ENCODE measurements around the gene SMPD4.
"Not testable (repeated sequence)": the region's sequence is repeated elsewhere in the genome, so short reads cannot be mapped to it uniquely, and the experiment has no call there.

SMPD4 gene, protein sequence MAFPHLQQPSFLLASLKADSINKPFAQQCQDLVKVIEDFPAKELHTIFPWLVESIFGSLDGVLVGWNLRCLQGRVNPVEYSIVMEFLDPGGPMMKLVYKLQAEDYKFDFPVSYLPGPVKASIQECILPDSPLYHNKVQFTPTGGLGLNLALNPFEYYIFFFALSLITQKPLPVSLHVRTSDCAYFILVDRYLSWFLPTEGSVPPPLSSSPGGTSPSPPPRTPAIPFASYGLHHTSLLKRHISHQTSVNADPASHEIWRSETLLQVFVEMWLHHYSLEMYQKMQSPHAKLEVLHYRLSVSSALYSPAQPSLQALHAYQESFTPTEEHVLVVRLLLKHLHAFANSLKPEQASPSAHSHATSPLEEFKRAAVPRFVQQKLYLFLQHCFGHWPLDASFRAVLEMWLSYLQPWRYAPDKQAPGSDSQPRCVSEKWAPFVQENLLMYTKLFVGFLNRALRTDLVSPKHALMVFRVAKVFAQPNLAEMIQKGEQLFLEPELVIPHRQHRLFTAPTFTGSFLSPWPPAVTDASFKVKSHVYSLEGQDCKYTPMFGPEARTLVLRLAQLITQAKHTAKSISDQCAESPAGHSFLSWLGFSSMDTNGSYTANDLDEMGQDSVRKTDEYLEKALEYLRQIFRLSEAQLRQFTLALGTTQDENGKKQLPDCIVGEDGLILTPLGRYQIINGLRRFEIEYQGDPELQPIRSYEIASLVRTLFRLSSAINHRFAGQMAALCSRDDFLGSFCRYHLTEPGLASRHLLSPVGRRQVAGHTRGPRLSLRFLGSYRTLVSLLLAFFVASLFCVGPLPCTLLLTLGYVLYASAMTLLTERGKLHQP

DNA sequence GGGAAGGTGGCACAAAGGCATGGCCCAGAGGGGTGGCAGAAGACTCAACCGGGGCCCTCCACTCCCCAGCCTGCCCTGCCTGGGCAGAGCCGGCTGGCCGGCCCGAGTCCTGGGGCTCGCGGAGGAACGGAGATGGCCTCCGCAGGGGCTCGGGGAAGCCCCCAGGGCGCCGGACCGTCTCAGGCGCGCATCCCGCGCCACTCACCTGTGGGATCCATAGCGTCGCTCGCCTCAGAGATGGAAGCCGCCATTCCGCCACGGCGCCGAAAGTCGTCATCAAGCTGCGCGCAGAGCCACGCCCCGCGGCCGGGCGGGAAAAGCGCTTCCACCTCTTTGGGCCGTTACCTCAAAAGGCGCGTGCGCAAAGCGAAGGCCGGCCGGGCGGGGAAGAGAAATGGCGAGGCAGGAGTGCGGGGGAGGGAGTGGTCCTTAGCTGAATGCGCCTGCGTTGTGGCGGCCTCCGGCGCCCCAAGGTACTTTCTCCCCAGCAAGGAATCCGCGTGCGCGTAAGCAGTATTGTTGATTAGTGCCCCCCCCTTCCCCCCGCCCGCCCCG is at the start of gene SMPD4:
Gene SMPD4, minus strand, starts transcription at position 278 of the 555 bp plus-strand sequence. CDS start 5,010 bp downstream, outside the sequence.
- DNase-seq: peak; percentile 93

DNA sequence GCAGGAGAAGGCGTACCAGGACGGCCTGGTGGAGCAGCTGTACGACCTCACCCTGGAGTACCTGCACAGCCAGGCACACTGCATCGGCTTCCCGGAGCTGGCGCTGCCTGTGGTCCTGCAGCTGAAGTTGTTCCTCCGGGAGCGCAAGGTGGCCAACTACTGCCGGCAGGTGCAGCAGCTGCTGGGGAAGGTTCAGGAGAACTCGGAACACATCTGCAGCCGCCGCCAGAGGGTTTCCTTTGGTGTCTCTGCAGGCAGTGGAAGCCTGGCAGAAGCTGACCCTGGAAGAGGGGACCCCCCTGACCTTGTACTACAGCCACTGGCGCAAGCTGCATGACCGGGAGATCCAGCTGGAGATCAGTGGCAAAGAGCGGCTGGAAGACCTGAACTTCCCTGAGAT is 49.5 kb upstream of the SMPD4 start:
- not testable (repeated sequence) for DNase-seq

DNA sequence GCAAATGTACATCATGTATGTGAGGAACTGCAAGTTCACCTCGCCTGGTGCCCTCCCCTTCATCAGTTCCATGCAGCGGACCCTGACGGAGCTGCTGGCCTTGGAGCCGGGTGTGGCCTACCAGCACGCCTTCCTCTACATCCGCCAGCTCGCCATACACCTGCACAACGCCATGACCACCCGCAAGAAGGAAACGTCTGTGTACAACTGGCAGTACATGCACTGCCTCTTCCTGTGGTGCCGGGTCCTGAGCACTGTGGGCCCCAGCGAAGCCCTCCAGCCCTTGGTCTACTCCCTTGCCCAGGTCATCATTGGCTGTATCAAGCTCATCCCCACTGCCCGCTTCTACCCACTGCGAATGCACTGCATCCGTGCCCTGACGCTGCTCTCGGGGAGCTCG is 49.0 kb upstream of the SMPD4 start:
- DNase-seq: not testable (repeated sequence)

DNA sequence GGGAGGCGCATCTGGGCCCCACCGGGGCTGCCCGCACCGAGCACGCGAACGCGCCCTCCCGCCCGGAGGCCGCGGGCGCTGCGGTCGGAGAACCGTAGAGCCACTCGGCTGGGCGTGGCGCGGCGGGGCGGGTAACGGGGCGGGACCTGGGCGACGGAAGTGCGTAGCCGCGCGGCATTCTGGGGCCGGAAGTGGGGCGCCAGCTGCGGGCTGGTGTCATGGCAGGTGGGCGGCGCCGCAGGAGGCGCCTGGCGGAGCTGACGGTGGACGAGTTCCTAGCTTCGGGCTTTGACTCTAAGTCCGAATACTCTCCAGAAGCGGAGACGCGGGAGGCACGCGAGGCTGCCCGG is 47.7 kb upstream of the SMPD4 start:
- not testable (repeated sequence) for DNase-seq

DNA sequence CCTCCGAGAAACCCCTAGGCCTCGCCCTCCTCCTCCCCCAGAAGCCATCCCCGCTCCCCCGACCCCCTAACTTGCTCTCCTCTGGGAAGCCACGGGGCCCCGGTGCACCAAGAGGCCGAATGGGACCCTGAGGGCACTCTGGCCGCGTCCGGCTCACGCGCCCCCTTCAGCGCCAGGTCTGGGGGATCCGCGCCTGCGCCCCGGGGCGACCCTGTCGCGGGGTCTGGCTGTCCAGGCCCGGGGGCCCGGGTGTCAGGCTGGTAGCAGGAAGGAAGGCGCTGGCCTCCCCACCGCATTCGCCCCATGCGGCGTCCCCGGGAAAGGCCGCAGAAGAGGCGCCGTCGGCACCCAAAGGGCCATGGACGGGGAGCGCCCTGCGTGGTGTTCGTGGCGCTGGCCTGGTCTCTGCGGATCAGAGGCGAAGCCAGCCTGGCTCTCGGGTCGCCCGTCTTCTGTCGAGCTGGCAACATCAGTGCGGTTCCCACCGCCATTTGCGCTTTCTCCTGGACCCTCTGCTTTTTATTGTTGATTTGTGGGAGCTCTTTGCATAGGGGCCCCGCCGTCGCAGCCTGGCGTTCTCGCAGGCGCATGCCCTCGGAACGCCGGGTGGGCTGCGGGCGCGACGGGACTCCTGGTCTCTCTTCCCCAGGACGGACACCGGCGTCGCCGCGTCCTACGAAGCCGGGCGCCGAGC is 47.2 kb upstream of the SMPD4 start:
- not testable (repeated sequence) for DNase-seq

DNA sequence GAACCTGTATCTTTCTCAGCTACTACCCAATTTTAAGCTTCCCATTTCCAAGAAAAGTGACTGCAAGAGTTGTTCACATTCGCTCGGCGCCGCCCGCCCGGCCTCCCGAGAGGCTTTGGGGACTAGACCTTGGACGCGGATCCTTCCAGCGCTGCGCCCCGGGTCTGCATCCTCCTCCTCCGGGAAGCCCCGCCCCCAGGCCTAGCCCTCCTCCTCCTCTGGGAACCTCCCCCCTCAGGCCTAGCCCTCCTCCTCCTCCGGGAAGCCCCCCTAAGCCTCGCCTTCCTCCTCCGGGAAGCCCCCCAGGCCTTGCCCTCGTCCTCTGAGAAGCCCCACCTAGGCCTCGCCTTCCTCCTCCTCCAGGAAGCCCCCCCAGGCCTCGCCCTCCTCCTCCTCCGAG is 46.6 kb upstream of the SMPD4 start:
- not testable (repeated sequence) for DNase-seq

DNA sequence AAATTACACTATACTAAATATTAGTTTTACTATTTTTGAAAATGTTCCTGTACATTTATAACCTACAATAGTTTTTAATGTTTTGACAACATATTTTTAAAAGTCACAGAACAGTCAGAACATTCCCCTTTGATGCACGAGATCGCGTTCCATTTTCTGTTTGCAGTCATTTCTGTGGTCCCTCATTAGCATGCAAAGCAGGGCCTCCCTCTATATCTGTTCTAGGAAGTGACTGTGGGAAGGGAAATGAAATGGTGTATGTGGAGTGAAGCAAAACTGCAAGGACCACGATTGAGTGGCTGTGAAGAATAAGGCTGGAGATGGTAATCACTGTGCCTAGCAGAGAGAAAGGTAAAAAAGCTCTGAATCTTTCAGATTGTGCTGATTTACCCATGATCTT is 41.1 kb upstream of the SMPD4 start:
- DNase-seq: not testable (repeated sequence)

DNA sequence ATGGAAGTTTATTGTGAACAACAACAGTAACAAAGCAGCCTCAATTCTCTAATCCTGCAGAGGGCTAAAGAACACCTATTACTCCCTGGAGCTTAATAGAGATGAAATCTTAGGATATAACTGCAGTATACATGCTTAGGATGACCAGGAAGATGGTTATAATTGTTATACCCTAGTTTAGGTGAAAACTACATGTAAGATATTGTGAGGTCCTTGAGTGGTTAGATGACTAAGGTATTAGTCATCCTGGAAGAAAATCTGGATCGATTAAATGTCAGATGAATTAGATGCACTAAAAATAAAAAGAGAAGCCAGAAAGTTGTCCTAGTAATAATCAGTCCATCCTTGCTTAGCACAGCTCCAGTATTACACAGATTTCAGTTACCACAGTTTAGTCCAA is 39.1 kb upstream of the SMPD4 start:
- not testable (repeated sequence) for DNase-seq

DNA sequence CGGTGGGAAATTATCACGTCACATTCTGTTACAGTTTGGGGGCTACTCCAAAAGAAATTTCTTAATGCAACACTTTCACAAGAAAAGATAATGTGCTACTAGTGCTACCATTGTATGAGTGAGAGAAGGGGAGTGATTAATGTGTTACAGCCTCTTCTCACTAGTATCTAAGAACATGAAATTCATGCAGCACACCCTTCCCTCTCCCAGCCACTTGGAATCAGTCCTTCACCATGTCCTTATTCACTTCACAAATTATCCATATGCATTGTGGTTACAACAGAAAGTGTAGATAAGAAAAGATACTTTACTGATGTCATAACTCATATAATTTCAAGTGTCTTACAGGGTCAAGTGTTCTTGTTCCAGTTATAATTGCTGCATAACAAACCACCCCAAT is 37.7 kb upstream of the SMPD4 start:
- DNase-seq: not testable (repeated sequence)

DNA sequence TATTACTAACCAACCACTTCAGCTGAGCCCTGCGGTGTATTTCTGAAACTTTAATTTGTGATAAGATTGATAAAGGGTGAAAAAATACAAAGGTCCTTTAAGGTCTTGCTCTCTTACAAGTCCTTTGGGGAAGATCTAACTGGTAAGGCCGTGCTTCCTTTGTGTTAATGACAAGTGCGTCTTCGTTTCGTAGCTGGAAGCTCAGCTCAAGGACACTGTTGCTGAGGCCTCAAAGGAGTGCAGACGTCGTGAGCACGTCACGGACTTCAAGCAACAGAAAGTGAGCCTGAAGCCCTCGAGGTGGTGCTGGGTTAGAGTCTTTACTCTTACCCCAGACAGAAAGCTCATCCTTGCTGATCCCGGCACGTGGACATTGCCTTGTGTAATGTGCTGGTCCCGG is 25.6 kb upstream of the SMPD4 start:
- not testable (repeated sequence) for DNase-seq

DNA sequence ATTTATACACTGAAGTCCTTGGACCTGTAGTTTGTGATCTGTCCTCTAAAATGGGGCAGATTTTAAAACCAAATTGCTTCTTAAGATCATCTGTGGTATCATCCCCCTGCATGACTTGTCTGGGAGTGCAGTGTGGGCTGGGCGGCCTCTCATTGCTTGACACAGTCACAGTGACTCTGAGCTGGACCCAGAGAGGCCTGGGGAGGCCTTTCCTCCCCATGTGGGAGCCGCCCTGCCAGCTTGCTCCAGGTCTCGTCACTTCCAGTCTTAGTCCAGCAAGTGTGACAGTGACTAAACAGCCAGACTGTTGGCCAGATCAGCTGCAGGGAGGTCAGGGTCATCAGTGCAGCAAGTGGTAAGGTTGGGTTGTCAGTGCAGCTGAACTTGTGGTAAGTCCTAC is 21.7 kb upstream of the SMPD4 start:
- DNase-seq: not testable (repeated sequence)

DNA sequence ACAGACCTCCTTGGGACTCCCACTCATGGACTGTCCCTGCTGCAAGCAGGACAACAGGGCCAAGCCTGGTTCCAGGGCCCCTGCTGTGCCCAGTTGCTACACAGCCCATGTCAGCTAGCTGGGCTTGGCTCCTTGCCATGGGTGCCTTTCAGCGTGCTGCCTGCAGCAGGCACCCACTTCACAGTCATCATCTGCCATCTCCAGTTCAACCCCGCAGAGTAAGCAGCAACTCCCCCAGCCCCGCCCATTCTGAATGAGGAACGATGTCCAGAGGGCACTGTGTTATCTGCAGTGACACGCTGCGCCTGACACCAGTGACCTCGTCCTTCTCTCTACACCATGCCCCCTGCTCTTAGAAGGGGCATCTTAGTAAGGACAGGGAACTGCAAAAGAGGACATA is 21.1 kb upstream of the SMPD4 start:
- DNase-seq: not testable (repeated sequence)

DNA sequence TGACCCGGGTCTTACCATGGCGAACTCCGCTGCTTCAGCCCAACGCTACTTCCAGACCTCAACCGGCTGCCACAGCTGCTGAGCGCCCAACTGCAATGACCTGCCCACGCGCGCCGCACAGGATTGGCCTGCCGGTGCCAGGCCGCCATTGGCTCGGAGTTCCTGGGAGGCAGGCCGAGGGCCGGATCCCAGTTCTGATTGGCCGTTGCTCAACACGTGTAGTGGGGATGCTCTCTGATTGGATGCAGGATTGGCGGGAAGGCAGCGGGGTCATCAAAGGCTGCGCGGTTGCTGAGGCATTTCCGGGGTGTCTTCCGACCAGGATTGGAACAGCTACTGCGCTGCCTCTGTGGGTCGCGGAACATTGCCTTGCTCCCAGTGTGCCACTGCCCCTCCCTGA is 16.9 kb upstream of the SMPD4 start, which contains the start of gene TUBA3E:
Gene TUBA3E, minus strand, starts transcription at position 97 of the 400 bp plus-strand sequence. Its CDS starts 79 bp downstream, at position 18.
- no peak for DNase-seq

DNA sequence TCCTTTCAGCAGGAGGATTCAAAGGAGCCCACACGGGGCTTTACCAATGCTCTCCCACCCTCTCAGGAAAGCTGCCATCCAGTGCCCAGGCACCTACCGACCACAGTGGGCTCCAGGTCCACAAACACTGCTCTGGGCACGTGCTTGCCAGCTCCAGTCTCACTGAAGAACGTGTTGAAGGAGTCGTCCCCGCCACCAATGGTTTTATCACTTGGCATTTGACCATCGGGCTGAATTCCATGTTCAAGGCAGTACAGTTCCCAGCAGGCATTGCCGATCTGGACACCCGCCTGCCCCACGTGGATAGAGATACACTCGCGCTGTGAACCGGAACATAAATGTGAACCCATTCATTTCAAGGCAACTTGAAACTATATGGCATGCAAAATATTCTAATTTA is 14.7 kb upstream of the SMPD4 start:
- not testable (repeated sequence) for DNase-seq

DNA sequence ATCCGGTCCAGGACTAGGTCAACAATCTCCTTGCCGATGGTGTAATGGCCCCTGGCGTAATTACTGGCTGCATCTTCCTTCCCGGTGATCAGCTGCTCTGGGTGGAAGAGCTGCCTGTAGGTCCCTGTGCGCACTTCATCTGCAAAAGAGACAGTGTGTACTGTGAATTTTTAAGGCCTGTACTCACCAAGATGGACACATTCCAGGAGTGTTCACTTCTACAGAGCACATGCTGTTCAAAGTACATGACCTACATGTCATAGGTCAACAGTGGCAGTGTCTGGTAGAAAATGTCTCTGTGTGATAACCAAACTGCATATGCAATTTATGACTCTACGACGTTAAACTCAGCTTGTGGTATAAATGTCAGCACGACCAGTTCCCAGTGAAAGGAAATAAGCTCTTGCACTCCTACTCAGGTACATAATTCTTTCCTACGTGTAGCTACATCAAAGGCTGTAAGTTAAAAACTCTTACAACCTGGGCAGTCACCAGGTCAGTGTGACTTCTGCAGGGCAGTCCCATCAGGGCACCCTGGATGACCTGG is 13.8 kb upstream of the SMPD4 start:
- DNase-seq: not testable (repeated sequence)

DNA sequence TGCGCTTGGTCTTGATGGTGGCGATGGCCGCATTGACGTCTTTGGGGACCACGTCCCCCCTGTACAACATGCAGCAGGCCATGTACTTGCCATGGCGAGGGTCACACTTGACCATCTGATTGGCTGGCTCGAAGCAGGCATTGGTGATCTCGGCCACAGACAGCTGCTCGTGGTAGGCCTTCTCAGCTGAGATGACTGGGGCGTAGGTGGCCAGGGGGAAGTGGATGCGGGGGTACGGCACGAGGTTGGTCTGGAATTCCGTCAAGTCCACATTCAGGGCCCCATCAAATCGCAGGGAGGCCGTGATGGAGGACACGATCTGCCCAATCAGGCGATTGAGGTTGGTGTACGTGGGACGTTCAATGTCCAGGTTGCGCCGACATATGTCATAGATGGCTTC is 12.4 kb upstream of the SMPD4 start:
- not testable (repeated sequence) for DNase-seq

DNA sequence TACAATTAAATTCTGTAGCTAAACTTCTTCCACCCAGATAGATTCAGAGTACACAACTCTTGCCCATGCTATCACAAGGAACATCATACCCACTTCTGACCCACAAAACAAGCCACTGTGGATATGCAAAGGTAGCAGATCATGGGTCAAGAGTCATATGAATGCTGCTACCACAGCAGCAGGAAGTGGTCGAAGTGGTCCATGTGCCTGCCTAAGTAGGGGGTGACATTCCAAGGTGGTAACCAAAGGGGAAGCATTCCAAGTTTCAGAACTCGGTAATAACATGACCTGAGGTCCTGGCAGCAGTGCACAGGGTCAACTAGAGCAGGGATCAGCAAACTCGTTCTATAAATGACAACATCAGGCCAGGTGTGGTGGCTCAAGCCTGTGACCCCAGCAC is 11.0 kb upstream of the SMPD4 start:
- DNase-seq: not testable (repeated sequence)

DNA sequence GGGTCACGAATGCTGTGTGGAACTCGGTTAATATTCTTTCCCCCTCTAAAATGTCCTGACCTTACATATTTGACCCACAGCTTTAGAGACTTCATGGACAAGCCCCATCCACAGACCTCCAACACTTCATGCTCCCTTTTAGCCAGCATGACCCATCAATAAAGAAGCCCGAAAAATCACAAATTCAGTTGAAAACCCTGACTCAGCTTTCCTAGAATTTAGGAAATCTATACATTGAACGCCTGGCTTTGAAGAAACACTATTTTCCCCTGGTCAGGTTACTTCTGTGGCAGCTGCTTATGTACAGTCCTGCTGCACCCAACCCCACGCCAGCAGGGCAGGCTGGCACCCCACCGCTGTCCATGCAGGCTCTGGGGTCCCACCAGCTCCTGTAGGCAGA is 9.9 kb upstream of the SMPD4 start:
- DNase-seq: not testable (repeated sequence)

DNA sequence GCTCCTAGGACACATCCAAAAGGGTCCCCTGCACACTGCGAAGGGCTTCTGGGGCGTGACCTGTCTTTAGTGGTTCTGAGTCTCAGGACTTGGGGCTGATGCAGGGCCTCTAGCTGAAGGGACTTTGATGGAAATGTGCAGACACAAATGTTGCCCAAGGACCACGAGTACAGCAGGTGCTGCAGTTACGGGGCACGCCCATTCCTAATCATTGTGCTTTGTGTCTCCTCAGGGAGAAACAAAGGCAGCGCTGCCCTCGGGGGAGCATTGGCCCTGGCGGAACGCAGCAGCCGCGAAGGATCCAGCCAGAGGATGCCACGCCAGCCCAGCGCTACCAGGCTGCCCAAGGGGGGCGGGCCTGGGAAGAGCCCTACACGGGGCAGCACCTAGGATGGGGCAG is 8.8 kb upstream of the SMPD4 start:
- no peak for DNase-seq

DNA sequence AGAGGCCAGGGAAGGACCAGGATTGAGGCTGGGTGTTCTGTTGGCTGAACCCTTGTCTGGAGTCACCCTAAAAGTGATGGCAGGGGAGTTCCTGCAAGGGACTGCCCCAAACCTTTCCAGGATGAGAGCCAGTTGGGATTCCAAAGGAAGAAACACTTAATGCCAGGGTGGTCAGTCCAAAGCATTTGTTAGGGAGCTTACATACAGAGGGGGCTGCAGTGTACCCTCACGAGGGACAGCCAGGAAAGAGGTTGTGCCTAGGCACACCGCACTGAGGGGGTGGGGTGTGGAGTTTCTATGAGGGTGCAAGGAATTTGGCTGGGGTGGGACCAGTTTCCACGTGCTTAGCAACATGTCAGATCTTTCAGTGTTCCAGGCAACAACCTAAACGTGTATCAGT is 7.6 kb upstream of the SMPD4 start:
- DNase-seq: not testable (repeated sequence)

DNA sequence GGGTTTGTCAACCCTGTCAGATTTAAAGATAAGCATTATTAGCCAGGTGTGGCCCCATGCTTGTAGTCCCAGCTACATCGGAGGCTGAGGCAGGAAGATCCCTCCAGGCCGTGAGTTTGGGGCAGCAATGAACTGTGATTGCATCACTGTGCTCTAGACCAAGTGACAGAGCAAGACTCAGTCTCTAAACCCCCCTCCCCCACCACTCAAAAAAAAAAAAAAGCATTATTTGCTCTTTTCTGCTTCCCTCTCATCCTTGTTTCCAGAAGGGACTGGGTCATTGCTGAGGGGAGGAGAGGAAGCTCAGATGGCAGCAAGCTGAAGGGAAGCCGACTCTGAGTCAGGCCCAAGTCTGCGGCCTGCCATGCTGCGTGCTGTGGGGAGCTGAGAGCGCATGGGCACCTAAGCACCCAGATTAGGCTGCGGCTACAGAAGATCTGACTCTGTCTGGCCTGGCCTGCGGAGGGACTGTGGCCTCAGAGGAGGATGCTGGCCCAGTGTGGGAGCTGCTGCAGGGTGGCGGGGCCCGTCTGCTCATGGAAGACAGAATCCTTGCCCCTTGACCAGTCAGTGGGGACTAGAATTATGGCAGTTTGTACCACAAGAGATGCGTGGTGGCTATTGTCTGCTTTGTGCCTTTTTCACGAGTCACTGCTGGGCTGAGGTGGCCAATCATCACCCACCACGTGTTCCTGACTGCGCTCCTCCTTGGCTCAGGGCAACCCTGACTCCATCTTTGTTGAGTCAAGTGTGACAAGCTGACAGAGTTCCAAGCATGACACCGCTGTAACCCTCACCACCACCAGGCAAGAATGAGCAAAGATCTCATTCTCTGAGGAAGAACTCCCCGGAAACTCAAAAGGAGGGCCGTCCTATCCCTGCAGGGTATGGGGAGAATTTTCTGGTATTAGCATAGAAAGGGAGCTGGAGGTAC is 6.7 kb upstream of the SMPD4 start:
- DNase-seq: not testable (repeated sequence)
